LHCN-M2 (cell line): ENCODE measurements around the gene KCNQ1. TPM values are rescaled to one million over a fixed set of nuclear protein-coding genes. Genes with fewer than 3 reads are reported as not detected.

Experiments
- DNase-seq: peaks from one replicate; pipeline ENCODE4 v3.0.0-alpha.2; 2012; ENCODE audit warnings: low read depth
- total RNA-seq: library from RNA; depleted of rRNA; stranded (reverse); fragments of >200 nt; gene quantifications from 2 replicates; pipeline ENCODE4 v1.2.3, GENCODE V29; 2014

KCNQ1 gene
- total RNA-seq, 1 experiment from 2014 or later = not detected

GRCh38 chr11:2662024-2662312 lies 217.2 kb downstream of the KCNQ1 start:
- no peak for DNase-seq

DNA sequence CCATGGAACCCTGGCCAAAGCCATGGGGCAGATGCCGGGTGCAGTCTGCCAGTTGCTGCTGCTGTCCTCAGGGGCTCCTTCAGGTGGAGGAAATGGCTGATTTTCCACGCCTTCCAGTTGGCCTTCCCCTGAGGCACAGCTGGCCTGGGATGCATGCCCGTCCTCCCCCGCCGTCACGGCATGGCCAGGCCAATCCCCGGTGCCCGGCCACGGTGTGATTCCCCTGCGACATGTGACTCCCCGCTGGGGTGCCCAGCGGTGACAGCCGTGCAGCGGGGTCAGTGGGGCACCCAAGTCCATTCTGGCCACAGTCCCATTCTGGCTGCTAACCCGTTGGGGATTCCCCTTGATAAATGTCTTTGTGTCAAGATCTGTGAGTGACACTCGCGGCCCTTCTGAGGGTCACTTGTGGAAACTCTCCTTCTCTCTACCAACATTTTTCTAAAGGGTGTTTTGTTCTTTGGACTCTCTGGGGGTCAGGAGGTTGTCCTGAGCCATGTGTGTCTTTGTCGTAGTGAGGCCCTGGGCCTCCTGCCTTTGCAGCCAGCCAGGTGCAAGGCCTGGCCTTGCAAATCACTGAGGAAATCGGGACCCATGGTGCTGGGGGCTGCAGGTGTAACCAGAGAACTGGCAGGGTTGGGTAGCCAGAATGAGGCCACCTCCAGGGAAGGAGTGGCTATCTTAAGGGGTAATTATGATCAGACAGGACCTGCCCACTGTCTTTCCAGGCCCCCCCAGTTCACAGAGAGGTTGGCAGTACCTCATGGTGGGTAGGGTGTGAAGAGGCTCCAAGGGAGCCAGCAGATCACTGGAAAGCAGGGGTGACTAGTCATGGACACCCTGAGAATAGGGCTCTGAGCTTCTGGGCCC lies 217.9 kb downstream of the KCNQ1 start:
- no peak for DNase-seq

DNA sequence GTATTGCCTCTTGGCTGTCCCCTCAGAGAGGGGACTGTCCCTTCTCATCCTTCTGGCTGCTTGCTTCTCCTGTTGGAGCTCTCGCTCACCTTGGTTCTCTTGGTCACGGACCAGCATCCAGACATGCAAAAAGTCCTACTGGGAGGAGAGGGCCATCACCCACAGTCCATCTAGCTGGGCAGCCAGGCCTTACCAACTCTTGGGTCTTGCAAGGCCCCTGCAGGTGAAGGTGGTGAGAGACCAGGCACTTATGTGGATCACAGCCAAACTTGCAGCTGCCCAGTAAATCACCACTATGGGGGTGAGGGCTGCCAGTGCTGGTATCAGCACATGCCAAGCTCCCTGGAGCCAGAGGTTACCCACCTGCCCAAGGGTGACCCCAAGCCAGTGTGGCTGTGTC lies 218.7 kb downstream of the KCNQ1 start:
- DNase-seq = no peak

DNA sequence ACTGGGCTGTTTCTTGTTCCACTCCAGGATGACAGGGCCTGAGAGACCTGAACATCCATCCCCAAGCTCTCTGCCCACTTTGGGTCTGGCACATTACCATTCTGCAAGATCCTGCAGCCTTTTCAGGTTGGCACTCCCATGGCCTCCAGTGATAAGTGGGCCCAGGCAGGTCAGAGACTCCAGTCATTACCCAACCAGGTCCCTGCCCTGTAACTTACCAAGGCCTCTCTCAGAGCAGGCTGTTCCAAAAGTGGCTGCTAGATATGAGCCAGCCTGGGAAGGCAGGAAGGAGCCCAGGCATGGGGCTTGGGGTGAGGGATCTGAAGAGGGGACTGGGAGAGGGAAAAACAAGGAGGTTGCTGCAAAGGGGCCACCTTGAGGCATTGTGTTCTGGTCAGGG lies 219.1 kb downstream of the KCNQ1 start:
- DNase-seq = no peak

- no peak for DNase-seq
Observed at GRCh38 chr11:2664376-2664775, 219.6 kb downstream of the KCNQ1 start.

- no peak for DNase-seq
Observed at GRCh38 chr11:2664791-2665525, 220.2 kb downstream of the KCNQ1 start.

- DNase-seq = no peak
Observed at GRCh38 chr11:2665526-2666400, 221.0 kb downstream of the KCNQ1 start.

DNA sequence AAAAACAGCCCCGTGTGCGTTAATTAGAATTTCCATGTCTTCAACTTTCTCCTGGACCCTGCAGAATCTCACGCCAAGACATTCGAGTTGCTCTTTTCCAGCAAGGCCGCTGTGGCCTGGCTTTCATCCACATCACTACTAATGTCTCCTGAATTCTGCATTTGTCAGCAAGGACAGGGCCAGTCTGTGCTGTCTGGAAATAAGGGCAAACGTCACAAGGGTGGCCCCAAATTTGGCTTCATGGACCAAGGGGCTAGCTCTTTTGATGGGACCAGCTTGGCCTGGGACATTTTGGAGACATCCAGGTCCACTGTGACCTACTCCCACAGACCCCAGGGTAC lies 221.6 kb downstream of the KCNQ1 start:
- DNase-seq = no peak

DNA sequence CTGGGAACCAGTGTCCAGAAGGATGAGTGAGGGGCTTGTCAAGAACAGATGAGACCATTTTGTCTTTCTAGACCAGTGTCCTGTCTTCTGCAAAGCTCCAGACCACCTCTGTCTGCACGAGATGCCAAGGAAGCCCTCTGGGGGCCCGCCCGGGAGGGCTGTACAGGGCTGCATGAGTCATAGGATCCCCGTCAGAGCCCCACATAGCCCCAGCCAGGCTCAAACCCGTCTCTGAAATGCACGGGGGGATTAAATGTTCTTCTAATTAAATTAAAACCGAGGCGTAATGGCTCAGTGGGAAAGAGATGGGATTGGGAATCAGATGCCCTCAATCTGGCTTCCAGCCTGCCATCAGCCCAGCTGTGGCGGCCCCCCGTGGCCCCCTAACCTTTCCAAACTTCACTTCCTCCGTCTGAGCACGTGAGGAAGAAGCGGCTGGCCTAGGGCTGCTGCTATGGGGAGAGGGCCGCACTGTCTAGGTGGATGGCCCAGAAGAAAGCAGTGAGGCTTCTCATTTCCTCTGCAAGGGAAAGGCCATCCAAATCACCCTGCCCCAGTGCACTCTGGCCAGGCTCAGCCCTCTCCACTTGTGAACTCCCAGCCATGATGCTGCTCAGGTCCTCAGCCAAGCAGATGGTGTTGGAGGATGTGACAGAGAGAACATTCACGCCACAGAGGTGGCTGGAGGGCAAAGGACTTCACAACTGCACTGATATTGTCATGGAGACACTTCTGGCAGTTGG lies 222.2 kb downstream of the KCNQ1 start:
- no peak for DNase-seq

- DNase-seq = no peak
Observed at GRCh38 chr11:2667940-2668339, 223.1 kb downstream of the KCNQ1 start.

- no peak for DNase-seq
Observed at GRCh38 chr11:2668876-2669275, 224.1 kb downstream of the KCNQ1 start.

- DNase-seq = no peak
Observed at GRCh38 chr11:2669634-2670469, 225.0 kb downstream of the KCNQ1 start.

- DNase-seq = no peak
Observed at GRCh38 chr11:2670541-2671100, 225.8 kb downstream of the KCNQ1 start.

DNA sequence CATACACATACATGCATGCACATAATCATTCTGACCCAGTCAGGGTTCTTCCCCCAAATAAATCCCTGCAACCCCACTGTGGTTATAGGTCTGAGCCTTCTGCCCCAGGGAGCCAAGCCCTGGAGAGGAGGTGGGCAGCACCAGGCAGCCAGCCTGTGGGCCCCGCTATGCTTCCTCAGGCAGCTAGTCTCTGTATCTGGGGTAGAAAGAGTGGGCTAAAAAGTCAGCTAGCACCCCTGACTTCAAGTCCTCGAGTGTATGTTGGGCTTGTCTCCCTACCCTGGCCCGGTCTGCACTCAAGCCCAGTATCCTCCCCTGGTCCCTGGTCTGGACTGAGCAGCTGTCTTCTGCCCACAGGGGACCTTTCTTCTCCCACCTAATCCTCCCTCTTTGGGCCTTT lies 226.9 kb downstream of the KCNQ1 start:
- DNase-seq = no peak

DNA sequence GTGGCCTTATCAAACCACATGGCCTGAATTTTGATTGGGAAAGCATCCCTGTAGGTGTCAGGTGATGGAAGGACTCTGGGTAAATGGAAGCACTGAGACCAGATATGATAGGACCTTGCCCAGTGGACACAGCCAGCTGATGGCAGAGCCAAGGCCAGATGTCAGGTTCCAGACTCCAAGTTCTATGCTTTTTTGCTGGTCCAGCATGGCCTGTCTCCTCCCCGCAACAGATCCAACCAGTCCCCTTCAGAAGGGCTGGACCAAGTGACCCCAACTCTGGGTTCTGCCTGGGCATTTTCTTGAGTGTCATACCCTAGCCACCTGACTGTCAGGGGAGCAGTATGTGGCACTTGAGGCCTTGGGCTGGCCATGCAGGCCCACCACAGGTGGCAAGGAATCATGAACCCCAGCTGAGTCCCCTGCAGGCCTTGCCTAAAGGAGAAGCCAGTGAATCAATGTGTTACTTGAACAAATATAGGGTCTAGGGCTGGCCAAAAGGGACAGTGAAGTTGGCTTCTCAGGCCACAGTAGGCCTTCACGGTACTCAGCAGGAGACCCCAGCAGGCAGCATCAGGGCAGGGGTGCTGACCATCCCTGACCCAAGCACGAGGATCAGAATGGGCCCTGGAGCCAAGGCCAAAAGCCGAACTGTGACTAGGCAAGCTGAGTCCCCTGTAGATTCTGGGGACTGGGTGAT lies 227.9 kb downstream of the KCNQ1 start:
- no peak for DNase-seq

DNA sequence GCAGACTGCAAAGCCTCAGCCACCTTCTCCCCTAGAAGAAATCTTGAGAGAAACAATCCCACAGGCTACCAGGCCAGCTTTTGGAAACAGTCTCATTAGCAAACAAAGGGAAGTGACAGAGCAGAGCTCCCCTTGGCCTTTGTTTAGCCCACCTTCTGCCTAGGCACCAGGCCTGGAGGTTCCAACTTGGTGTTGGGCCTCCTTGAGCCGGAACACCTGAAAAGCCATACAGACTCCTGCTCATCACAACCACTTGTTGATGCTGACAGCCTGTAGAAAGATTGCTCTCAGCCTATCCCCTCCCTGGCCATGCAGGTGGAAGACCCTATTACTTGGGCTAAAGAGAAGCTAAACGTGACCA lies 228.4 kb downstream of the KCNQ1 start:
- no peak for DNase-seq

GRCh38 chr11:2673871-2674471 lies 229.2 kb downstream of the KCNQ1 start:
- no peak for DNase-seq

GRCh38 chr11:2674658-2675131 lies 229.9 kb downstream of the KCNQ1 start:
- DNase-seq = no peak

- no peak for DNase-seq
Observed at GRCh38 chr11:2675540-2675939, 230.7 kb downstream of the KCNQ1 start.
